Measurements from ENCODE around the gene B4GALT6. TPM values are rescaled to one million over a fixed set of nuclear protein-coding genes. Genes with fewer than 3 reads are reported as not detected.

The B4GALT6 gene
- total RNA-seq, 1 donor from 2014 or later: 3.4 TPM

GRCh38 chr18:31631526-31631925 lies 52.9 kb downstream of the B4GALT6 start:
- peak; percentile 51 for DNase-seq

GRCh38 chr18:31630549-31630948 lies 53.8 kb downstream of the B4GALT6 start:
- DNase-seq: no peak

- no peak for DNase-seq
Observed at GRCh38 chr18:31626409-31626808, 58.0 kb downstream of the B4GALT6 start.

GRCh38 chr18:31624892-31625640 lies 59.3 kb downstream of the B4GALT6 start:
- DNase-seq: no peak

GRCh38 chr18:31619291-31619690 lies 65.1 kb downstream of the B4GALT6 start:
- no peak for DNase-seq

- no peak for DNase-seq
Observed at GRCh38 chr18:31618801-31619200, 65.6 kb downstream of the B4GALT6 start.

- DNase-seq: no peak
Observed at GRCh38 chr18:31617031-31617717, 67.2 kb downstream of the B4GALT6 start.

- DNase-seq: no peak
Observed at GRCh38 chr18:31616586-31616985, 67.8 kb downstream of the B4GALT6 start.

- DNase-seq: no peak
Observed at GRCh38 chr18:31614044-31614443, 70.3 kb downstream of the B4GALT6 start.

GRCh38 chr18:31612124-31612523 lies 72.3 kb downstream of the B4GALT6 start:
- no peak for DNase-seq

- DNase-seq: no peak
Observed at GRCh38 chr18:31611511-31611910, 72.9 kb downstream of the B4GALT6 start.

GRCh38 chr18:31610286-31611205 lies 73.8 kb downstream of the B4GALT6 start:
- DNase-seq: peak; percentile 51

- DNase-seq: no peak
Observed at GRCh38 chr18:31609886-31610285, 74.5 kb downstream of the B4GALT6 start.

- no peak for DNase-seq
Observed at GRCh38 chr18:31607384-31607783, 77.0 kb downstream of the B4GALT6 start.

- DNase-seq: no peak
Observed at GRCh38 chr18:31606265-31606664, 78.1 kb downstream of the B4GALT6 start.

- no peak for DNase-seq
Observed at GRCh38 chr18:31603315-31603714, 81.1 kb downstream of the B4GALT6 start.

- no peak for DNase-seq
Observed at GRCh38 chr18:31598021-31598805, 86.2 kb downstream of the B4GALT6 start.

GRCh38 chr18:31596081-31596872 lies 88.1 kb downstream of the B4GALT6 start:
- DNase-seq: no peak

GRCh38 chr18:31595121-31595771 lies 89.1 kb downstream of the B4GALT6 start:
- no peak for DNase-seq

- DNase-seq: no peak
Observed at GRCh38 chr18:31592506-31593157, 91.7 kb downstream of the B4GALT6 start.
